ENCODE measurements around the gene FANCE.

The FANCE gene

GRCh38 chr6:35493307-35493983, 41.3 kb downstream of the FANCE start:
- no peak overlapping the region for H3K4me3 ChIP-seq (ENCODE audit: low read depth, low read length)
- DNase-seq (ENCODE audit: low read depth): no peak
- TF ChIP-seq CTCF (conservative IDR thresholded peaks at IDR 0.05; ENCODE audit: low read depth, low read length): no peak

GRCh38 chr6:35494161-35494563, 42.0 kb downstream of the FANCE start:
- H3K4me3 ChIP-seq (ENCODE audit: low read depth, low read length): no peak overlapping the region
- no peak for TF ChIP-seq CTCF (conservative IDR thresholded peaks at IDR 0.05; ENCODE audit: low read depth, low read length)
- DNase-seq (ENCODE audit: low read depth): no peak

- peak overlapping the region; percentile 73 for H3K4me3 ChIP-seq (ENCODE audit: low read depth, low read length)
- TF ChIP-seq CTCF (conservative IDR thresholded peaks at IDR 0.05; ENCODE audit: low read depth, low read length): no peak
- DNase-seq (ENCODE audit: low read depth): no peak
These were observed 43.3 kb downstream of the FANCE start for GRCh38 chr6:35495258-35496035.

GRCh38 chr6:35496036-35496840, 44.1 kb downstream of the FANCE start:
- DNase-seq (ENCODE audit: low read depth): no peak
- TF ChIP-seq CTCF (conservative IDR thresholded peaks at IDR 0.05; ENCODE audit: low read depth, low read length): no peak
- peak overlapping the region; percentile 73 for H3K4me3 ChIP-seq (ENCODE audit: low read depth, low read length)

GRCh38 chr6:35496841-35497570, 44.9 kb downstream of the FANCE start, which contains the start of gene TEAD3:
Gene TEAD3 (minus strand): TSS chr6:35497079.
- DNase-seq (ENCODE audit: low read depth): peak; percentile 60
- TF ChIP-seq CTCF (conservative IDR thresholded peaks at IDR 0.05; ENCODE audit: low read depth, low read length): peak; percentile 11
- peak within 1 kb of the TSS; percentile 73 for H3K4me3 ChIP-seq (ENCODE audit: low read depth, low read length)

- peak; percentile 18 for TF ChIP-seq CTCF (conservative IDR thresholded peaks at IDR 0.05; ENCODE audit: low read depth, low read length)
- peak overlapping the region; percentile 73 for H3K4me3 ChIP-seq (ENCODE audit: low read depth, low read length)
- peak; percentile 82 for DNase-seq (ENCODE audit: low read depth)
These were observed 45.7 kb downstream of the FANCE start for GRCh38 chr6:35497571-35498421.
